Testis (tissue), 2 donors: ENCODE results near the gene DOCK7.

Experiments
- POLR2A ChIP-seq: fragments of 450-650 bp; IDR thresholded peaks from one replicate; pipeline ENCODE4 v1.6.1; 2017; ENCODE audit warnings: antibody characterized with exemption, mild to moderate bottlenecking, moderate library complexity
- TF ChIP-seq, protein P1 (sequence below), 3 experiments: fragments of 450-650 bp in 2 of 3; fragments of 200-600 bp in 1 of 3; sonication (generic) in 1 of 3; IDR thresholded peaks; one replicate each; pipeline ENCODE4 v1.5.1; 2016 to 2019; ENCODE audit warnings: antibody characterized with exemption in 3 of 3, mild to moderate bottlenecking in 2 of 3, moderate library complexity in 1 of 3

DNA sequence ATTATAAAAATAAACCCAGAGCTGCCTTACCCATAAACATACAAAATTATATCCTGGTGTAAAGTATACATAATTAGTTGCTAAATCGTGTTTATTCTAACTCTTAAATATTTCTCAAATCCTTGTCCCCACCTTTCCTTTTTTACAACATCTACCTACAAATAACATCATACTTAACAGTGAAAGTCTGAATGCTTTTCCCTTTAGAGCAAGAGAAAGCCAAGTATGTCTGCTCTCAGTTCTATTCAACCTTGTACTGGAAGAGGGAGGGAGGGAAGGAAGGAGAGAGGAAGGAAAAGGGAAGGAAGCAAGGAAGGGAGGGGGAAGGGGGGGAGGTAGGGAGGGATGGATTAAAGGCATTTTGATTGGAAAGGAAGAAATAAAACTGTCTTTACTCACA is 14.6 kb downstream of the DOCK7 start:
- TF ChIP-seq, protein P1, sequence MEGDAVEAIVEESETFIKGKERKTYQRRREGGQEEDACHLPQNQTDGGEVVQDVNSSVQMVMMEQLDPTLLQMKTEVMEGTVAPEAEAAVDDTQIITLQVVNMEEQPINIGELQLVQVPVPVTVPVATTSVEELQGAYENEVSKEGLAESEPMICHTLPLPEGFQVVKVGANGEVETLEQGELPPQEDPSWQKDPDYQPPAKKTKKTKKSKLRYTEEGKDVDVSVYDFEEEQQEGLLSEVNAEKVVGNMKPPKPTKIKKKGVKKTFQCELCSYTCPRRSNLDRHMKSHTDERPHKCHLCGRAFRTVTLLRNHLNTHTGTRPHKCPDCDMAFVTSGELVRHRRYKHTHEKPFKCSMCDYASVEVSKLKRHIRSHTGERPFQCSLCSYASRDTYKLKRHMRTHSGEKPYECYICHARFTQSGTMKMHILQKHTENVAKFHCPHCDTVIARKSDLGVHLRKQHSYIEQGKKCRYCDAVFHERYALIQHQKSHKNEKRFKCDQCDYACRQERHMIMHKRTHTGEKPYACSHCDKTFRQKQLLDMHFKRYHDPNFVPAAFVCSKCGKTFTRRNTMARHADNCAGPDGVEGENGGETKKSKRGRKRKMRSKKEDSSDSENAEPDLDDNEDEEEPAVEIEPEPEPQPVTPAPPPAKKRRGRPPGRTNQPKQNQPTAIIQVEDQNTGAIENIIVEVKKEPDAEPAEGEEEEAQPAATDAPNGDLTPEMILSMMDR (IDR thresholded peaks at IDR 0.05), result no peak
- no peak for TF ChIP-seq POLR2A
